Astrocyte of the cerebellum (primary cell): ENCODE results near the gene COL19A1.
"Not testable (repeated sequence)": the region's sequence is repeated elsewhere in the genome, so short reads cannot be mapped to it uniquely, and the experiment has no call there.

Experiments used
- DNase-seq: peaks from one replicate; pipeline ENCODE4 v3.0.0-alpha.2; 2011; ENCODE audit warnings: low read depth
- H3K4me3 ChIP-seq: 2 replicates; pipeline ENCODE4 v1.5.1; 2011; ENCODE audit warnings: mild to moderate bottlenecking, low read depth, low read length, moderate library complexity
- CTCF ChIP-seq: IDR thresholded peaks from 2 replicates; pipeline ENCODE4 v1.5.1; 2012; ENCODE audit warnings: low read length, low read depth, moderate library complexity, mild to moderate bottlenecking; ENCODE audit errors: missing control alignments
- in situ Hi-C: cut with HindIII; loops from 2 replicates; pipeline ENCODE4 v1.10.0; 2017; ENCODE audit warnings: low sequenced_read_pairs

COL19A1 gene

DNA sequence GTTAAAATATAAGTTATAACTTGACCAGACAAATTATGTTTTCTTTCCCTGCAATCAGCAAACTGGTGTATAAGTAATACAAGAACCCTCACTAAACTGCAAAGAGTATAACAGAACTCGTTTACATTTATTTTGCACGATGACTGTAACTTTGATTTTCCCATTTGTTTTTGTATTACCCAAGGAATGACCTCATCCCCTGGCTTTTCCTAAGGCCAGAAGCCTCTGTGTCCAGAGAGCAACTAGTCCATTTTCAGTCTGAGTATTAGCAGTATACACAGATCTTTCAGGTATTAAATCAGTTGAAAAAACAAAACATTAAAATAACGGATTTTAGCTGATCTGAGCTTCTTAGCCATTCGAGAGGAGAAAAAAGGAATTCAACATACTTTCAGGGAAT, 17.2 kb downstream of the COL19A1 start:
- in situ Hi-C loops: no loop called here
- H3K4me3 ChIP-seq: no peak overlapping the region
- DNase-seq: no peak
- no peak for TF ChIP-seq CTCF

GRCh38 chr6:69884231-69884630, 17.9 kb downstream of the COL19A1 start:
- in situ Hi-C loops: no loop called here
- DNase-seq: no peak
- TF ChIP-seq CTCF: no peak
- H3K4me3 ChIP-seq: no peak overlapping the region

GRCh38 chr6:69887026-69887425, 20.7 kb downstream of the COL19A1 start:
- DNase-seq: no peak
- no peak overlapping the region for H3K4me3 ChIP-seq
- in situ Hi-C loops: no loop called here
- TF ChIP-seq CTCF: no peak

- no peak overlapping the region for H3K4me3 ChIP-seq
- in situ Hi-C loops: no loop called here
- no peak for TF ChIP-seq CTCF
- no peak for DNase-seq
Observed at GRCh38 chr6:69887714-69888345, 21.5 kb downstream of the COL19A1 start.

DNA sequence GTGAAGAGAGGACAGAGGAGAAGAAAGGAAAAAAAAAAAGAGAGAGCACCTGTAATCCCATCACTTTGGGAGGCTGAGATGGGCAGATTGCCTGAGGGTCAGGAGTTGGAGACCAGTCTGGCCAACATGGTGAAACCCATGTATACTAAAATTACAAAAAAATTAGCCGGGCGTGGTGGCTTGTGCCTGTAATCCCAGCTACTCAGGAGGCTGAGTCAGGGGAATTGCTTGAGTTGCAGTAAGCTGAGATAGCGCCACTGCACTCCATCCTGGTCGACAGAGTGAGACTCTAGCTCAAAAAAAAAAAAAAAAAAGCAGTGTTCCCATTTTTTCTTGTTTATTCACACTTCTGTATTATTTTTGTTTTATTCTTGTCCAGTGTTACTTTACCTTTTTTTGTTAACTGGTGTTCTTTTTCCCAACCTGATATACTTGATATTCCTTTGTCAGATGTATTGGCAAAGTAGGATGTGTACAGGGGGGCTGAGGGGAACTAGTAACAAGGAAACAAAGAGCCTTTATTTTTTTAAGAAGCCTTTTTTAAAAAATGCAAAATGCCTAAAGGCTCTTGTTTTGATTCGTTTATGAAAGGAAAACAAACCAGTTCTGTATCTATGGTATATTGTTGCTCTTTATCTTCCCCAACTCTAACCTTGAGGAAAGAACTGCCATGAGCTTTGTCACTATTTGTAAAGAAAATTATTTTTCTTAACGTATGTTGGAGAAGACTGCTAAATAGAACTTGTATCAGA, 22.3 kb downstream of the COL19A1 start:
- in situ Hi-C loops: no loop called here
- no peak for TF ChIP-seq CTCF
- no peak overlapping the region for H3K4me3 ChIP-seq

GRCh38 chr6:69889234-69889974, 23.0 kb downstream of the COL19A1 start:
- in situ Hi-C loops, H3K4me3 ChIP-seq, DNase-seq: not testable (repeated sequence)

More for the DNA sequence above, 22.3 kb downstream of the COL19A1 start:
- no peak for DNase-seq

GRCh38 chr6:69892561-69892960, 26.2 kb downstream of the COL19A1 start:
- in situ Hi-C loops, DNase-seq, H3K4me3 ChIP-seq: not testable (repeated sequence)

DNA sequence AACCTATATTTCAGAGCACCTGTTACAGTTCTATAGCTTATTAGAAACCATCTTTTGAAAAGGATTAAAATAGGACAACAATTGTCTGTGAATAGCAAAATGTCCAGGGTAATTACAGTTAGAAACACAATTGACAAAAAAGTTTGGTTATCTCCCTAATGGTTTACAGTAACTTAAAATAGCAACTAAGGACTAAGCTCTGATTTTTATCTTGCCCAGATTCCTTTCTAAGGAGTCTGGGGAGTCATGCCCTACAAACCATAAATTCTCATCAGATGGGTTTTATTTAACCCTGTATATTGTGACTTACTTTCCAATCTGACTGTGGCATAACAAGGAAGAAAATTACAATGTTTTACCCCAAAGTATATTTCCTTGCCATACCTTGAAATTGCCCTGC, 26.9 kb downstream of the COL19A1 start:
- DNase-seq, H3K4me3 ChIP-seq, in situ Hi-C loops: not testable (repeated sequence)
